Skeletal muscle tissue (tissue), 4 donors: ENCODE results near the gene SUPT5H. TPM values are rescaled to one million over a fixed set of nuclear protein-coding genes. Genes with fewer than 3 reads are reported as not detected.

Experiments
- H3K27ac ChIP-seq: one replicate; pipeline ENCODE4 v1.7.0; 2013; ENCODE audit warnings: mild to moderate bottlenecking, low read depth, low read length, inconsistent platforms
- H3K27me3 ChIP-seq, 3 donors: one replicate each; pipeline ENCODE4 v1.7.0; 2013; ENCODE audit warnings: low read length in 3 of 3; ENCODE audit not compliant: control insufficient read depth in 3 of 3, insufficient read depth in 3 of 3
- H3K36me3 ChIP-seq, 3 donors: one replicate each; pipeline ENCODE4 v1.7.0; 2013; ENCODE audit warnings: low read length in 3 of 3; ENCODE audit not compliant: control insufficient read depth in 3 of 3, insufficient read depth in 3 of 3
- H3K4me1 ChIP-seq, 3 donors: one replicate each; pipeline ENCODE4 v1.7.0; 2013; ENCODE audit warnings: low read length in 3 of 3, mild to moderate bottlenecking in 3 of 3; ENCODE audit not compliant: control insufficient read depth in 3 of 3, insufficient read depth in 3 of 3
- H3K4me3 ChIP-seq, 3 donors: one replicate each; pipeline ENCODE4 v1.7.0; 2013; ENCODE audit warnings: low read length in 3 of 3
- H3K9ac ChIP-seq, 3 donors: one replicate each; pipeline ENCODE4 v1.7.0; 2013; ENCODE audit warnings: low read length in 3 of 3, mild to moderate bottlenecking in 3 of 3, moderate library complexity in 2 of 3, low read depth in 1 of 3
- H3K9me3 ChIP-seq, 3 donors: one replicate each; pipeline ENCODE4 v1.7.0; 2013; ENCODE audit warnings: low read length in 3 of 3; ENCODE audit not compliant: control insufficient read depth in 3 of 3
- total RNA-seq: library from RNA; depleted of rRNA; stranded (reverse); fragments of >200 nt; gene quantifications from one replicate; pipeline ENCODE4 v1.2.3, GENCODE V29; 2014
- donor health status: Osteomylitis.

The SUPT5H gene
- total RNA-seq, 1 donor from 2014 or later = 40.7 TPM

- H3K9me3 ChIP-seq = no peaks in the 10 kb centered on the region
- peak overlapping the region; percentile 70 to 78 (median 77) for H3K4me3 ChIP-seq
- H3K4me1 ChIP-seq = peaks cover 26 to 43% (median 34%) of the 10 kb centered on the region in 3 donors
- peak overlapping the region; percentile 100 for H3K27ac ChIP-seq
- H3K9ac ChIP-seq = peak overlapping the region; percentile 93 to 97 (median 95)
- H3K27me3 ChIP-seq = no peaks in the 10 kb centered on the region
- H3K36me3 ChIP-seq = peaks cover 9 to 12% (median 11%) of the 10 kb centered on the region in 3 donors
These were observed 41.8 kb upstream of the SUPT5H start for GRCh38 chr19:39403331-39404312.

GRCh38 chr19:39405261-39405957 lies 40.0 kb upstream of the SUPT5H start:
- peak overlapping the region in 2 of 3 donors; percentile 33 to 89 for H3K9ac ChIP-seq
- peak overlapping the region; percentile 100 for H3K27ac ChIP-seq
- no peaks in the 10 kb centered on the region for H3K27me3 ChIP-seq
- peaks cover 33 to 50% (median 46%) of the 10 kb centered on the region in 3 donors for H3K4me1 ChIP-seq
- H3K36me3 ChIP-seq = peaks cover 11 to 13% (median 13%) of the 10 kb centered on the region in 3 donors
- peak overlapping the region in 1 of 3 donors; percentile 69 for H3K4me3 ChIP-seq
- no peaks in the 10 kb centered on the region for H3K9me3 ChIP-seq

GRCh38 chr19:39405958-39406655 lies 39.3 kb upstream of the SUPT5H start:
- Histone ChIP-seq H3K27me3 (no peaks in the 10 kb centered on the region), H3K9ac (peak overlapping the region; percentile 80 to 89 (median 85)), H3K27ac (peak overlapping the region; percentile 100), H3K9me3 (no peaks in the 10 kb centered on the region), H3K4me3 (peak overlapping the region; percentile 69 to 94 (median 70)), H3K4me1 (peaks cover 40 to 54% (median 53%) of the 10 kb centered on the region in 3 donors), H3K36me3 (peaks cover 11 to 13% (median 13%) of the 10 kb centered on the region in 3 donors)

GRCh38 chr19:39406656-39407409 lies 38.5 kb upstream of the SUPT5H start, which contains the start of gene ZFP36:
Gene ZFP36 (plus strand): TSS chr19:39406847. CDS start chr19:39406905, 58 bp downstream.
- H3K27ac ChIP-seq = peak within 1 kb of the TSS; percentile 100
- no peaks in the 10 kb centered on the region for H3K27me3 ChIP-seq
- peaks cover 43 to 55% (median 54%) of the 10 kb centered on the region in 3 donors for H3K4me1 ChIP-seq
- H3K9me3 ChIP-seq = no peaks in the 10 kb centered on the region
- H3K9ac ChIP-seq = peak within 1 kb of the TSS; percentile 85 to 99 (median 93)
- H3K36me3 ChIP-seq = peaks cover 11 to 13% (median 13%) of the 10 kb centered on the region in 3 donors
- H3K4me3 ChIP-seq = peak within 1 kb of the TSS; percentile 92 to 94 (median 94)

GRCh38 chr19:39407410-39407659 lies 38.0 kb upstream of the SUPT5H start:
- H3K4me3 ChIP-seq = peak overlapping the region; percentile 92 to 94 (median 94)
- peaks cover 40 to 50% (median 49%) of the 10 kb centered on the region in 3 donors for H3K4me1 ChIP-seq
- no peaks in the 10 kb centered on the region for H3K27me3 ChIP-seq
- H3K9ac ChIP-seq = peak overlapping the region; percentile 84 to 99 (median 93)
- H3K27ac ChIP-seq = peak overlapping the region; percentile 100
- no peaks in the 10 kb centered on the region for H3K9me3 ChIP-seq
- peaks cover 11 to 13% (median 13%) of the 10 kb centered on the region in 3 donors for H3K36me3 ChIP-seq

GRCh38 chr19:39407660-39408391 lies 37.6 kb upstream of the SUPT5H start:
- Histone ChIP-seq H3K27me3 (no peaks in the 10 kb centered on the region), H3K4me3 (peak overlapping the region; percentile 92 to 94 (median 94)), H3K9ac (peak overlapping the region; percentile 84 to 99 (median 93)), H3K27ac (peak overlapping the region; percentile 100), H3K4me1 (peaks cover 38 to 50% (median 47%) of the 10 kb centered on the region in 3 donors), H3K36me3 (peaks cover 11 to 13% (median 13%) of the 10 kb centered on the region in 3 donors), H3K9me3 (no peaks in the 10 kb centered on the region)

- Histone ChIP-seq H3K4me3 (peak overlapping the region; percentile 92 to 94 (median 94)), H3K9ac (peak overlapping the region; percentile 84 to 99 (median 93)), H3K4me1 (peaks cover 38 to 50% (median 47%) of the 10 kb centered on the region in 3 donors)
These were observed 36.8 kb upstream of the SUPT5H start for GRCh38 chr19:39408392-39409207.

More at GRCh38 chr19:39408392-39409207, 36.8 kb upstream of the SUPT5H start:
- Histone ChIP-seq H3K9me3 (no peaks in the 10 kb centered on the region), H3K27ac (peak overlapping the region; percentile 100), H3K36me3 (peaks cover 11 to 13% (median 13%) of the 10 kb centered on the region in 3 donors), H3K27me3 (no peaks in the 10 kb centered on the region)
